Loucy (cell line): ENCODE measurements around the gene CKLF.

Experiments used
- H2AFZ ChIP-seq: fragments of 200-600 bp; sonication (generic); 2 replicates; pipeline ENCODE4 v1.6.0; 2016; ENCODE audit warnings: antibody characterized with exemption, mild to moderate bottlenecking, low read length, moderate library complexity
- H3F3A ChIP-seq: fragments of 200-600 bp; 2 replicates; pipeline ENCODE4 v1.6.0; 2016; ENCODE audit warnings: antibody characterized with exemption, low read depth, mild to moderate bottlenecking
- H3K27me3 ChIP-seq: fragments of 200-600 bp; sonication (generic); 2 replicates; pipeline ENCODE4 v1.6.1; 2014; ENCODE audit warnings: low read length, mild to moderate bottlenecking; ENCODE audit not compliant: insufficient read depth, poor library complexity, severe bottlenecking
- H3K36me3 ChIP-seq: fragments of 200-600 bp; sonication (generic); 2 replicates; pipeline ENCODE4 v1.6.1; 2016; ENCODE audit warnings: low read length; ENCODE audit not compliant: insufficient read depth
- H3K4me1 ChIP-seq: fragments of 200-600 bp; sonication (generic); 2 replicates; pipeline ENCODE4 v1.5.1; 2014; ENCODE audit warnings: low read length, mild to moderate bottlenecking; ENCODE audit not compliant: insufficient read depth, poor library complexity, severe bottlenecking
- H3K4me2 ChIP-seq: fragments of 200-600 bp; sonication (generic); 2 replicates; pipeline ENCODE4 v1.6.0; 2014; ENCODE audit warnings: antibody characterized with exemption, low read length, low read depth, mild to moderate bottlenecking; ENCODE audit not compliant: poor library complexity, severe bottlenecking
- H3K4me3 ChIP-seq: fragments of 200-600 bp; sonication (generic); 2 replicates; pipeline ENCODE4 v1.5.1; 2014; ENCODE audit warnings: low read length, mild to moderate bottlenecking, mixed read lengths; ENCODE audit not compliant: poor library complexity, severe bottlenecking
- H3K79me2 ChIP-seq: fragments of 200-600 bp; sonication (generic); 2 replicates; pipeline ENCODE4 v1.6.1; 2014; ENCODE audit warnings: low read length; ENCODE audit not compliant: insufficient read depth
- H3K9ac ChIP-seq: fragments of 200-600 bp; sonication (generic); 2 replicates; pipeline ENCODE4 v1.6.0; 2014; ENCODE audit warnings: mild to moderate bottlenecking, low read depth, low read length, moderate library complexity; ENCODE audit not compliant: poor library complexity, severe bottlenecking
- H3K9me2 ChIP-seq: fragments of 200-600 bp; sonication (generic); replicated peaks from 2 replicates; pipeline ENCODE4 v1.6.1; 2016; ENCODE audit warnings: low read depth, low read length, mixed read lengths
- H3K9me3 ChIP-seq: fragments of 200-600 bp; sonication (generic); 2 replicates; pipeline ENCODE4 v1.6.1; 2014; ENCODE audit warnings: mild to moderate bottlenecking, antibody characterized with exemption, low read length, low read depth; ENCODE audit not compliant: insufficient read depth
- H4K20me1 ChIP-seq: fragments of 200-600 bp; sonication (generic); 2 replicates; pipeline ENCODE4 v1.6.0; 2014; ENCODE audit warnings: antibody characterized with exemption, low read length, mild to moderate bottlenecking; ENCODE audit not compliant: insufficient read depth, poor library complexity, severe bottlenecking
- EZH2phosphoT487 ChIP-seq: fragments of 200-600 bp; IDR thresholded peaks from 2 replicates; pipeline ENCODE4 v1.6.1; 2018; ENCODE audit warnings: antibody characterized with exemption, mild to moderate bottlenecking, moderate library complexity, borderline replicate concordance
- TF ChIP-seq, protein P1 (sequence below): fragments of 200-600 bp; sonication (generic); conservative IDR thresholded peaks from 2 replicates; pipeline ENCODE4 v1.5.1; 2014; ENCODE audit warnings: mild to moderate bottlenecking, antibody characterized with exemption, low read length

CKLF gene

DNA sequence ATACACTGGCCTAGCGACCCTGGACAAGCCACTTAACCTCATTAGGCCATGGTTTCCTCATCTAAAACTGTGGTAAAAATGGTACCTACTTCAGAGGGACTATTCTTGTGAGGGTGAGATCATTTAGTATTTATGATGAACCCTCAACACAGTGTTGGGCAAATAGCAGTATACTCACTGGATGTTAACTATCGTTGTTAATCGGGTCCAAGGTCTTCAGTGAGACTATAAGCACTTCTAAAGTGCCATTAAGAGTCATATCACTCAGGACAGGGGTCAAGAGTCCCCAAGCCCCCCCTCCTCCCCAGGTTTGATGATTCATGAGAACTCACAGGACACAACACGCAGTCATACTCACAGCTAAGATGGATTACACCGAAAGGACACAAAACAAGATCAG is 13.5 kb upstream of the CKLF start:
- Histone ChIP-seq H2AFZ (no peak overlapping the region), H3K79me2 (no peaks in the 10 kb centered on the region; the same call in 1 of the 2 replicates), H3K4me1 (peaks cover 32% of the 10 kb centered on the region), H3K27me3 (no peaks in the 10 kb centered on the region), H3K9me2 (no peaks in the 10 kb centered on the region), H3K9me3 (no peaks in the 10 kb centered on the region), H3K9ac (peak overlapping the region; percentile 32), H4K20me1 (no peaks in the 10 kb centered on the region), H3F3A (no peaks in the 10 kb centered on the region), H3K4me2 (peak overlapping the region; percentile 58), H3K36me3 (no peaks in the 10 kb centered on the region), H3K4me3 (no peak overlapping the region)
- TF ChIP-seq, protein P1, sequence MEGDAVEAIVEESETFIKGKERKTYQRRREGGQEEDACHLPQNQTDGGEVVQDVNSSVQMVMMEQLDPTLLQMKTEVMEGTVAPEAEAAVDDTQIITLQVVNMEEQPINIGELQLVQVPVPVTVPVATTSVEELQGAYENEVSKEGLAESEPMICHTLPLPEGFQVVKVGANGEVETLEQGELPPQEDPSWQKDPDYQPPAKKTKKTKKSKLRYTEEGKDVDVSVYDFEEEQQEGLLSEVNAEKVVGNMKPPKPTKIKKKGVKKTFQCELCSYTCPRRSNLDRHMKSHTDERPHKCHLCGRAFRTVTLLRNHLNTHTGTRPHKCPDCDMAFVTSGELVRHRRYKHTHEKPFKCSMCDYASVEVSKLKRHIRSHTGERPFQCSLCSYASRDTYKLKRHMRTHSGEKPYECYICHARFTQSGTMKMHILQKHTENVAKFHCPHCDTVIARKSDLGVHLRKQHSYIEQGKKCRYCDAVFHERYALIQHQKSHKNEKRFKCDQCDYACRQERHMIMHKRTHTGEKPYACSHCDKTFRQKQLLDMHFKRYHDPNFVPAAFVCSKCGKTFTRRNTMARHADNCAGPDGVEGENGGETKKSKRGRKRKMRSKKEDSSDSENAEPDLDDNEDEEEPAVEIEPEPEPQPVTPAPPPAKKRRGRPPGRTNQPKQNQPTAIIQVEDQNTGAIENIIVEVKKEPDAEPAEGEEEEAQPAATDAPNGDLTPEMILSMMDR: no peak
- TF ChIP-seq EZH2phosphoT487: no peak

DNA sequence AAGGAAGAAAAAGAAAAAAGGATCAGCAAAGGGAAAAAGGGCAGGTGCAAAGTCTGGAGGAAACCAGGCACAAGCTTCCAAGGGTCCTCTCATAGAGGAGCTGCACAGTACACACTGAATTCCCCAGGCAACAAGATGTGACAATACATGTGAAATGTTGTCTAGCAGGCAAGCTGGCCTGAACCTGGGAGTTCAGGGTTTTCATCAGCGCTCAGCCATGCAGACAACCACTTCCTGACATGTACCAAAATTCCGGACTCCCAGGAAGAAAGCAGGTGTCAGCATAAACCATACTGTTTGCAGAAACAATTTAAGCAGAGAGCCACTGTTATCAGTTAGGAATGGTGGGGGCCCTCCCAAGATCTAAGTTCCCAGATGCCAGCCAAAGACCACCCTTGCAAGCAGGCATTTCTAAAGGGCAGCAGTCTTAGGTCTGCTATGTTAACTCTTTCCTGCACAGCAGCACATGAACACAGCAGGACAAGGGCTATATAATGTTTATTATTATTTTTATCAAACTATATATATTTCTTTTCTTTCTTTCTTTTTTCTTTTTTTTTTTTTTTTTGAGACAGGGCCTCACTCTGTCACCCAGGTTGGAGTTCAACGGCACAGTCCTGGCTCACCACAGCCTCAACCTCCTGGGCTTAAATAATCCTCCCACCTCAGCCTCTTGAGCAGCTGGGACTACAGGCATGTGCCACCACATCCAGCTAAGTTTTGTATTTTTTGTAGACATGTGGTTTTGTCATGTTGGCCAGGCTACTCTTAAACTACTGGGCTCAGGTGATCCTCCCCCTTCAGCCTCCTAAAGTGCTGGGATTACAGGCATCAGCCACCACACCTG is 12.5 kb upstream of the CKLF start:
- Histone ChIP-seq H3F3A (no peaks in the 10 kb centered on the region), H3K27me3 (no peaks in the 10 kb centered on the region), H3K79me2 (no peaks in the 10 kb centered on the region; the same call in 1 of the 2 replicates), H4K20me1 (no peaks in the 10 kb centered on the region), H3K9ac (peak overlapping the region; percentile 32), H3K9me3 (no peaks in the 10 kb centered on the region), H3K4me3 (peak overlapping the region; percentile 22), H3K36me3 (no peaks in the 10 kb centered on the region), H2AFZ (no peak overlapping the region), H3K9me2 (no peaks in the 10 kb centered on the region), H3K4me2 (peak overlapping the region; percentile 58), H3K4me1 (peaks cover 40% of the 10 kb centered on the region)
- TF ChIP-seq EZH2phosphoT487: no peak
- TF ChIP-seq, protein P1: no peak

DNA sequence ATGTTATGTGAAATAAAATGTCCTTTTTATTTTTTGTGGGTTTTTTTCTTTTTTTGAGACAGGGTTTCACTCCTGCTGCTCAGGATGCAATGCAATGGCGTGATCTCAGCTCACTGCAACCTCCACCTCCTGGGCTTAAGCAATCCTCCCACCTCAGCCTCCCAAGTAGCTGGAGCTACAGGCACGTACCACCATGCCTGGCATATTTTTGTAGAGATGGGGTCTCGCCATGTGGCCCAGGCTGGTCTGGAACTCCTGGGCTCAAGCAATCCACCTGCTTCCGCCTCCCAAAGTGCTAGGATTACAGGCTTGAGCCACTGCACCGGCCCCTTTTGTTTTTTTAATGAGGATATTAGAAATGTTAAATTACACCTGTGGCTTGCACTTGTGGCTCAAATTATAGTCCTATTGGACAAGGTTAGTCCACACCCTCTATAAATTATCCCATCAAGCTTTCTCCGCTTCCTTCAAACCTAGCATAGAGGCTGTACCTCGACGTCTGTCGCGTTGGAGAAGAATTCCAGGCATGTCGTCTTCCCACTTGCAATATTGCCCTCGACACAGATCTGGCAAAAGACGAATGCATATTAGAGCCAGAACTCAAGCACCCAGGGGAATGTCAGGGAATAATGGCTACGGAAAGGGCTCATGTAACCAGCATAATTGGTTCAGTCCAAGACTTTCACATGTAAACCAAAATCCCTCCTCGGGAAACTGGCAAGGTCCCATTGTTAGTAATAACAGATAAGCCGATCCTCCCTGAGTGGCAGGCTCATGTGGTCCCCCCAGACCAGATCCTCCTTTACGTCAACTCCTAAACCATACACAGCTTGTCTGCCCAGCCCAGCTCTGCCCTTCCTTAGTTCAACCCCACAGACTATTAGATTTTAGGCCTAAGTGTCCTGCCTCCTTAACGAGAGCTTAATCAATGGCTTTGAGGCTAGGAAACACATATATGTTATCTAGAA is 10.7 kb upstream of the CKLF start:
- Histone ChIP-seq H3K4me1 (peaks cover 40% of the 10 kb centered on the region), H2AFZ (no peak overlapping the region), H3K9me2 (no peaks in the 10 kb centered on the region), H3K9me3 (no peaks in the 10 kb centered on the region), H3K4me2 (no peak overlapping the region), H3K27me3 (no peaks in the 10 kb centered on the region), H3F3A (no peaks in the 10 kb centered on the region), H3K79me2 (no peaks in the 10 kb centered on the region; the same call in 1 of the 2 replicates), H3K36me3 (no peaks in the 10 kb centered on the region), H4K20me1 (no peaks in the 10 kb centered on the region), H3K9ac (no peak overlapping the region), H3K4me3 (no peak overlapping the region)
- TF ChIP-seq, protein P1: no peak
- no peak for TF ChIP-seq EZH2phosphoT487
